ENCODE measurements around the gene GRIK5. TPM values are rescaled to one million over a fixed set of nuclear protein-coding genes. Genes with fewer than 3 reads are reported as not detected.

GRIK5 gene
- total RNA-seq, 1 experiment from 2014 or later: 43.1 TPM

DNA sequence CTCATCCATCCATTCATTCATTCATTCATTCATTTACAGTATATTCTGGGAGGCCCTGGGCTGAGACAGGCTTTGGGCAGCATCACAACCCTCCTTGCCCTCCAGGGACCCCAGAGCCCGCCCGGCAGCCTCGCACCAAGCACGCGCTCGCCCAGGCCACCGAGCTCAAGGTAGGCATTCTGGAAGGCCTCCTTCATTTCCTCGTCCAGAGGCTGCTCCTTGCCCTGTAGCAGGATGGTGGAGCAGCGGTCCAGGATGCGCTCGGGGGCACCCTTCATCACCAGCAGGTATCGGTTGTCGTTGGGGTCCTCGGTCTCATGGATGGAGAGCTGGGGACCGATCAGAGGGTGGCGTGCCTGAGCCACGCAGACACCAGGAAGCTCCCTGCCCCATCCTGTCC, 91.5 kb downstream of the GRIK5 start:
- no peaks in the 10 kb centered on the region for H3K27me3 ChIP-seq (ENCODE audit: insufficient read depth, low read length)
- H4K91ac ChIP-seq (ENCODE audit: insufficient read length, low read depth, low read length): no peak overlapping the region
- Mint-ChIP-seq H3K36me3 (ENCODE audit: insufficient read depth in 1 of 3, low read depth in 3 of 3) (peaks cover 4 to 11% (median 5%) of the 10 kb centered on the region in 3 experiments; a peak in 5 of 7 replicates), H3K27me3 (ENCODE audit: low read depth) (no peaks in the 10 kb centered on the region; the same call in 1 of the 2 replicates), H3K4me1 (no peaks in the 10 kb centered on the region), H3K27ac (no peak overlapping the region), H3K9me3 (no peaks in the 10 kb centered on the region), H3K4me3 (no peak overlapping the region)
- no peak overlapping the region for H3K9ac ChIP-seq (ENCODE audit: extremely low read depth, insufficient read length, low read length)
- no peaks in the 10 kb centered on the region for H3K4me1 ChIP-seq (ENCODE audit: insufficient read depth, low read length)
- no peak overlapping the region for H3K18ac ChIP-seq (ENCODE audit: insufficient read length, low read depth, low read length)
- H3K27ac ChIP-seq (ENCODE audit: insufficient read length, low read depth, low read length): no peak overlapping the region
- no peak overlapping the region for H2AK5ac ChIP-seq (ENCODE audit: insufficient read length, low read length)
- no peaks in the 10 kb centered on the region for H3K23me2 ChIP-seq (ENCODE audit: insufficient read length, low read depth, low read length, poor library complexity, severe bottlenecking)
- no peaks in the 10 kb centered on the region for H4K20me1 ChIP-seq (ENCODE audit: control insufficient read depth, insufficient read depth, insufficient read length)
- H3K23ac ChIP-seq (ENCODE audit: insufficient read length, low read depth, low read length): no peak overlapping the region
- TF ChIP-seq, protein P1, sequence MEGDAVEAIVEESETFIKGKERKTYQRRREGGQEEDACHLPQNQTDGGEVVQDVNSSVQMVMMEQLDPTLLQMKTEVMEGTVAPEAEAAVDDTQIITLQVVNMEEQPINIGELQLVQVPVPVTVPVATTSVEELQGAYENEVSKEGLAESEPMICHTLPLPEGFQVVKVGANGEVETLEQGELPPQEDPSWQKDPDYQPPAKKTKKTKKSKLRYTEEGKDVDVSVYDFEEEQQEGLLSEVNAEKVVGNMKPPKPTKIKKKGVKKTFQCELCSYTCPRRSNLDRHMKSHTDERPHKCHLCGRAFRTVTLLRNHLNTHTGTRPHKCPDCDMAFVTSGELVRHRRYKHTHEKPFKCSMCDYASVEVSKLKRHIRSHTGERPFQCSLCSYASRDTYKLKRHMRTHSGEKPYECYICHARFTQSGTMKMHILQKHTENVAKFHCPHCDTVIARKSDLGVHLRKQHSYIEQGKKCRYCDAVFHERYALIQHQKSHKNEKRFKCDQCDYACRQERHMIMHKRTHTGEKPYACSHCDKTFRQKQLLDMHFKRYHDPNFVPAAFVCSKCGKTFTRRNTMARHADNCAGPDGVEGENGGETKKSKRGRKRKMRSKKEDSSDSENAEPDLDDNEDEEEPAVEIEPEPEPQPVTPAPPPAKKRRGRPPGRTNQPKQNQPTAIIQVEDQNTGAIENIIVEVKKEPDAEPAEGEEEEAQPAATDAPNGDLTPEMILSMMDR (conservative IDR thresholded peaks at IDR 0.05): no peak
- H3K79me2 ChIP-seq (ENCODE audit: insufficient read depth, low read length): no peaks in the 10 kb centered on the region
- H2BK120ac ChIP-seq (ENCODE audit: low read depth, low read length, poor library complexity, severe bottlenecking): no peak overlapping the region
- no peak overlapping the region for H3K4ac ChIP-seq (ENCODE audit: low read depth, low read length)
- no peak overlapping the region for H4K5ac ChIP-seq (ENCODE audit: insufficient read length, low read depth, low read length)
- no peak overlapping the region for H2AFZ ChIP-seq (ENCODE audit: low read length)
- no peak overlapping the region for H2BK5ac ChIP-seq (ENCODE audit: insufficient read length, low read length)
- H2BK12ac ChIP-seq (ENCODE audit: insufficient read length, low read depth, low read length): no peak overlapping the region
- no peaks in the 10 kb centered on the region for H3K79me1 ChIP-seq (ENCODE audit: insufficient read depth, low read depth, low read length, poor library complexity, severe bottlenecking)
- H2BK20ac ChIP-seq (ENCODE audit: low read depth, low read length, poor library complexity, severe bottlenecking): no peak overlapping the region
- H3K4me2 ChIP-seq (ENCODE audit: insufficient read depth, insufficient read length, low read length): no peak overlapping the region
- WGBS (ENCODE audit: extremely low coverage, insufficient read length, low lambda C conversion rate): no CpG with 5 or more reads among the region's 17 CpGs
- no peaks in the 10 kb centered on the region for H3K9me3 ChIP-seq (ENCODE audit: control insufficient read depth, low read depth, low read length)
- no peak overlapping the region for H3K56ac ChIP-seq (ENCODE audit: insufficient read length, low read depth, low read length)
- H2BK15ac ChIP-seq (ENCODE audit: low read depth, low read length): no peak overlapping the region
- H4K8ac ChIP-seq (replicated peaks; ENCODE audit: insufficient read length, low read depth, low read length): no peak overlapping the region
- DNase-seq: no peak
- no peak overlapping the region for H3K14ac ChIP-seq (ENCODE audit: insufficient read depth, low read length)
- no peak overlapping the region for H3T11ph ChIP-seq (ENCODE audit: low read length)

Data from H9 (cell line).